Measurements from ENCODE around the gene CITED2.

The CITED2 gene

DNA sequence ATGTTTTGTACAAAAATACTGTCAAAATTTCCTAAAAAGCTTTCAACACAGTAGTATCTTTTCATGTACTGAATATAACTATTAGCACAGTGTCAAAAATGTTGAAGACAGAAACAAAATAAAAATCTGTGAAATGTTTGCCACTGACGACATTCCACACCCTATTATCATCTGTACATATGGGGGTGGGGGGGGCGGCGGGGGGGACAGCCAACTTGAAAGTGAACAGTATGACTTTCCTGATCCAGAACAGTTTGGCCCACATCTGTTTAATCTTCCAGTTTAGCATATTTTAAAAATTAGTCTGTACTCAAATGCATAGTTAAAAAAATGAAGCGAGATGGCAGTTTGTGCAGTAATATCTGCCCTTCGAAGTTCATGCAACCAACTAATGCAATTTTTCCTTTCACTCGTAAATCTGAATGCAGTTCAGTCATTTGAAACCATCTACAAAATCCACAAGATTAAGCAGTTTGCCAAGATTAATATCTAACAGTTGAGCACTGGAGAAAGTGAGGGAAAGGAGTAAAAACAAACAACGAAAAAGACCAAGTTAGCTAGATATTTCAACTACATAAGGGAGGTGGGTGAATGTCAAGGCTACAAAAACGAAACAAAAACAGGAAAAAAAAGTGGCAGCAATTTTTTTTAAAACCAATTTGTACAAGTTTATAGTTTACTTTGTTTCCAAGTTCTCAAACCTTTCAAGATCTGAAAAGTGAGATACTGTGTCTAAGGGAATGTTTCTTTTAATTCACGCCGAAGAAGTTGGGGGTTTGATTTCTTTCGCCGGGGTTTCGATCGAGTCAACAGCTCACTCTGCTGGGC, 1.9 kb downstream of the CITED2 start (continued):
- TF ChIP-seq WT1 (tag by site-specific recombination; IDR thresholded peaks at IDR 0.05) (no peak), ZNF776 (tag by site-specific recombination; IDR thresholded peaks at IDR 0.05; ENCODE audit: borderline replicate concordance) (no peak), ZNF354C (tag by site-specific recombination; IDR thresholded peaks at IDR 0.05; ENCODE audit: borderline replicate concordance, low read depth) (no peak), ZNF146 (tag by site-specific recombination; IDR thresholded peaks at IDR 0.05) (0 out of 2 replicates have a peak, but pooled peaks have one; percentile 15), ZFP37 (tag by site-specific recombination; IDR thresholded peaks at IDR 0.05) (no peak), PRDM1 (tag by site-specific recombination; IDR thresholded peaks at IDR 0.05) (peak; percentile 96), FEZF1 (tag by site-specific recombination; IDR thresholded peaks at IDR 0.05) (peak; percentile 32; the same call in 1 of the 2 replicates), REPIN1 (tag by site-specific recombination; IDR thresholded peaks at IDR 0.05; ENCODE audit: low read depth) (no peak), ZNF24 (tag by site-specific recombination; IDR thresholded peaks at IDR 0.05) (no peak), ZNF366 (tag by site-specific recombination; conservative IDR thresholded peaks at IDR 0.05) (no peak), GLI4 (tag by site-specific recombination; IDR thresholded peaks at IDR 0.05) (no peak), ZSCAN23 (tag by site-specific recombination; IDR thresholded peaks at IDR 0.05) (no peak), ZNF214 (tag by site-specific recombination; IDR thresholded peaks at IDR 0.05; ENCODE audit: borderline replicate concordance) (no peak), ZNF19 (tag by site-specific recombination; IDR thresholded peaks at IDR 0.05; ENCODE audit: low read depth) (no peak), MEIS1 (CRISPR knock-in tag; IDR thresholded peaks at IDR 0.05; ENCODE audit: borderline replicate concordance) (no peak), ZNF121 (tag by site-specific recombination; IDR thresholded peaks at IDR 0.05) (peak; percentile 72; the same call in 1 of the 2 replicates)
- TF ChIP-seq, protein P1, sequence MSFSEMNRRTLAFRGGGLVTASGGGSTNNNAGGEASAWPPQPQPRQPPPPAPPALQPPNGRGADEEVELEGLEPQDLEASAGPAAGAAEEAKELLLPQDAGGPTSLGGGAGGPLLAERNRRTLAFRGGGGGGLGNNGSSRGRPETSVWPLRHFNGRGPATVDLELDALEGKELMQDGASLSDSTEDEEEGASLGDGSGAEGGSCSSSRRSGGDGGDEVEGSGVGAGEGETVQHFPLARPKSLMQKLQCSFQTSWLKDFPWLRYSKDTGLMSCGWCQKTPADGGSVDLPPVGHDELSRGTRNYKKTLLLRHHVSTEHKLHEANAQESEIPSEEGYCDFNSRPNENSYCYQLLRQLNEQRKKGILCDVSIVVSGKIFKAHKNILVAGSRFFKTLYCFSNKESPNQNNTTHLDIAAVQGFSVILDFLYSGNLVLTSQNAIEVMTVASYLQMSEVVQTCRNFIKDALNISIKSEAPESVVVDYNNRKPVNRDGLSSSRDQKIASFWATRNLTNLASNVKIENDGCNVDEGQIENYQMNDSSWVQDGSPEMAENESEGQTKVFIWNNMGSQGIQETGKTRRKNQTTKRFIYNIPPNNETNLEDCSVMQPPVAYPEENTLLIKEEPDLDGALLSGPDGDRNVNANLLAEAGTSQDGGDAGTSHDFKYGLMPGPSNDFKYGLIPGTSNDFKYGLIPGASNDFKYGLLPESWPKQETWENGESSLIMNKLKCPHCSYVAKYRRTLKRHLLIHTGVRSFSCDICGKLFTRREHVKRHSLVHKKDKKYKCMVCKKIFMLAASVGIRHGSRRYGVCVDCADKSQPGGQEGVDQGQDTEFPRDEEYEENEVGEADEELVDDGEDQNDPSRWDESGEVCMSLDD (tag by site-specific recombination; IDR thresholded peaks at IDR 0.05): no peak
- TF ChIP-seq, protein P2, sequence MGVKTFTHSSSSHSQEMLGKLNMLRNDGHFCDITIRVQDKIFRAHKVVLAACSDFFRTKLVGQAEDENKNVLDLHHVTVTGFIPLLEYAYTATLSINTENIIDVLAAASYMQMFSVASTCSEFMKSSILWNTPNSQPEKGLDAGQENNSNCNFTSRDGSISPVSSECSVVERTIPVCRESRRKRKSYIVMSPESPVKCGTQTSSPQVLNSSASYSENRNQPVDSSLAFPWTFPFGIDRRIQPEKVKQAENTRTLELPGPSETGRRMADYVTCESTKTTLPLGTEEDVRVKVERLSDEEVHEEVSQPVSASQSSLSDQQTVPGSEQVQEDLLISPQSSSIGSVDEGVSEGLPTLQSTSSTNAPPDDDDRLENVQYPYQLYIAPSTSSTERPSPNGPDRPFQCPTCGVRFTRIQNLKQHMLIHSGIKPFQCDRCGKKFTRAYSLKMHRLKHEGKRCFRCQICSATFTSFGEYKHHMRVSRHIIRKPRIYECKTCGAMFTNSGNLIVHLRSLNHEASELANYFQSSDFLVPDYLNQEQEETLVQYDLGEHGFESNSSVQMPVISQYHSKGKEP (tag by site-specific recombination; IDR thresholded peaks at IDR 0.05): peak; percentile 96
- TF ChIP-seq, protein P3, sequence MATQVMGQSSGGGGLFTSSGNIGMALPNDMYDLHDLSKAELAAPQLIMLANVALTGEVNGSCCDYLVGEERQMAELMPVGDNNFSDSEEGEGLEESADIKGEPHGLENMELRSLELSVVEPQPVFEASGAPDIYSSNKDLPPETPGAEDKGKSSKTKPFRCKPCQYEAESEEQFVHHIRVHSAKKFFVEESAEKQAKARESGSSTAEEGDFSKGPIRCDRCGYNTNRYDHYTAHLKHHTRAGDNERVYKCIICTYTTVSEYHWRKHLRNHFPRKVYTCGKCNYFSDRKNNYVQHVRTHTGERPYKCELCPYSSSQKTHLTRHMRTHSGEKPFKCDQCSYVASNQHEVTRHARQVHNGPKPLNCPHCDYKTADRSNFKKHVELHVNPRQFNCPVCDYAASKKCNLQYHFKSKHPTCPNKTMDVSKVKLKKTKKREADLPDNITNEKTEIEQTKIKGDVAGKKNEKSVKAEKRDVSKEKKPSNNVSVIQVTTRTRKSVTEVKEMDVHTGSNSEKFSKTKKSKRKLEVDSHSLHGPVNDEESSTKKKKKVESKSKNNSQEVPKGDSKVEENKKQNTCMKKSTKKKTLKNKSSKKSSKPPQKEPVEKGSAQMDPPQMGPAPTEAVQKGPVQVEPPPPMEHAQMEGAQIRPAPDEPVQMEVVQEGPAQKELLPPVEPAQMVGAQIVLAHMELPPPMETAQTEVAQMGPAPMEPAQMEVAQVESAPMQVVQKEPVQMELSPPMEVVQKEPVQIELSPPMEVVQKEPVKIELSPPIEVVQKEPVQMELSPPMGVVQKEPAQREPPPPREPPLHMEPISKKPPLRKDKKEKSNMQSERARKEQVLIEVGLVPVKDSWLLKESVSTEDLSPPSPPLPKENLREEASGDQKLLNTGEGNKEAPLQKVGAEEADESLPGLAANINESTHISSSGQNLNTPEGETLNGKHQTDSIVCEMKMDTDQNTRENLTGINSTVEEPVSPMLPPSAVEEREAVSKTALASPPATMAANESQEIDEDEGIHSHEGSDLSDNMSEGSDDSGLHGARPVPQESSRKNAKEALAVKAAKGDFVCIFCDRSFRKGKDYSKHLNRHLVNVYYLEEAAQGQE (tag by site-specific recombination; IDR thresholded peaks at IDR 0.05): no peak
- TF ChIP-seq, protein P4, sequence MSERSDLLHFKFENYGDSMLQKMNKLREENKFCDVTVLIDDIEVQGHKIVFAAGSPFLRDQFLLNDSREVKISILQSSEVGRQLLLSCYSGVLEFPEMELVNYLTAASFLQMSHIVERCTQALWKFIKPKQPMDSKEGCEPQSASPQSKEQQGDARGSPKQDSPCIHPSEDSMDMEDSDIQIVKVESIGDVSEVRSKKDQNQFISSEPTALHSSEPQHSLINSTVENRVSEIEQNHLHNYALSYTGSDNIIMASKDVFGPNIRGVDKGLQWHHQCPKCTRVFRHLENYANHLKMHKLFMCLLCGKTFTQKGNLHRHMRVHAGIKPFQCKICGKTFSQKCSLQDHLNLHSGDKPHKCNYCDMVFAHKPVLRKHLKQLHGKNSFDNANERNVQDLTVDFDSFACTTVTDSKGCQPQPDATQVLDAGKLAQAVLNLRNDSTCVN (tag by site-specific recombination; optimal IDR thresholded peaks at IDR 0.05): no peak
